ENCODE measurements around the gene GLOD5. TPM values are rescaled to one million over a fixed set of nuclear protein-coding genes. Genes with fewer than 3 reads are reported as not detected.

The GLOD5 gene
- total RNA-seq, 1 experiment from 2014 or later: not detected

DNA sequence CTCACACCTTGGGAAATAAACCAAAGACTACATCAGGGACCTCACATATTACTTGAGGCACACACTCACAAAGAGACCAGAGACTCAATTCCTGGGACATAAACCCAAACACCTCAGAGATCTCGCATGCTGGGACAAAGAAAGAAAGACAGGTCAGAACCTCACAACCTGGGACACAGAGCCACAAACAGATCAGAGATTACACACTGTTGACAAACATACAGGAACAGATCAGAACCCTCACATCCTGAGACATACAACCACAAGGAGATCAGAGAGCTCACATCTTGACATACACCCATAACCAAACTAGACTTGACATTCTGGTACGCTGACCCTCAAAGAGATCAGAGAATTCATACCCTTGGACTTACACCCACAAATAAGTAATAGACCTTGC is 47.7 kb upstream of the GLOD5 start:
- in situ Hi-C loops (cut with HindIII; ENCODE audit: low pct_unique_long_range_greater_than_20kb, low sequenced_read_pairs): no loop called here
- Histone ChIP-seq H3K4me3 (ENCODE audit: low read depth in 2 of 2, low read length in 2 of 2) (no peak overlapping the region), H3K36me3 (ENCODE audit: control insufficient read depth, insufficient read depth, low read length) (no peaks in the 10 kb centered on the region), H3K4me1 (ENCODE audit: control insufficient read depth, insufficient read depth, low read length) (no peaks in the 10 kb centered on the region), H3K9me3 (ENCODE audit: control insufficient read depth, insufficient read depth, low read depth, low read length) (no peaks in the 10 kb centered on the region), H3K27ac (ENCODE audit: low read length) (no peak overlapping the region), H3K27me3 (ENCODE audit: control insufficient read depth, insufficient read depth, low read length) (no peaks in the 10 kb centered on the region)
- intact Hi-C loops (cut with micrococcal nuclease; ENCODE audit: unreplicated experiment): no loop called here
- ChIA-PET POLR2A (no interaction called here), CTCF (no interaction called here)
- ATAC-seq: no peak
- no peak for DNase-seq (ENCODE audit: low read depth, low spot score)
- no TSS peak for BruUV-seq (replicated peaks)
- TF ChIP-seq POLR2AphosphoS5 (IDR thresholded peaks at IDR 0.05; ENCODE audit: low read depth, low read length) (no peak), SIN3A (IDR thresholded peaks at IDR 0.05; ENCODE audit: borderline replicate concordance, insufficient read depth, low read depth, low read length) (no peak), TCF7L2 (IDR thresholded peaks at IDR 0.05; ENCODE audit: low read depth, low read length) (no peak)
- TF ChIP-seq, protein P1, sequence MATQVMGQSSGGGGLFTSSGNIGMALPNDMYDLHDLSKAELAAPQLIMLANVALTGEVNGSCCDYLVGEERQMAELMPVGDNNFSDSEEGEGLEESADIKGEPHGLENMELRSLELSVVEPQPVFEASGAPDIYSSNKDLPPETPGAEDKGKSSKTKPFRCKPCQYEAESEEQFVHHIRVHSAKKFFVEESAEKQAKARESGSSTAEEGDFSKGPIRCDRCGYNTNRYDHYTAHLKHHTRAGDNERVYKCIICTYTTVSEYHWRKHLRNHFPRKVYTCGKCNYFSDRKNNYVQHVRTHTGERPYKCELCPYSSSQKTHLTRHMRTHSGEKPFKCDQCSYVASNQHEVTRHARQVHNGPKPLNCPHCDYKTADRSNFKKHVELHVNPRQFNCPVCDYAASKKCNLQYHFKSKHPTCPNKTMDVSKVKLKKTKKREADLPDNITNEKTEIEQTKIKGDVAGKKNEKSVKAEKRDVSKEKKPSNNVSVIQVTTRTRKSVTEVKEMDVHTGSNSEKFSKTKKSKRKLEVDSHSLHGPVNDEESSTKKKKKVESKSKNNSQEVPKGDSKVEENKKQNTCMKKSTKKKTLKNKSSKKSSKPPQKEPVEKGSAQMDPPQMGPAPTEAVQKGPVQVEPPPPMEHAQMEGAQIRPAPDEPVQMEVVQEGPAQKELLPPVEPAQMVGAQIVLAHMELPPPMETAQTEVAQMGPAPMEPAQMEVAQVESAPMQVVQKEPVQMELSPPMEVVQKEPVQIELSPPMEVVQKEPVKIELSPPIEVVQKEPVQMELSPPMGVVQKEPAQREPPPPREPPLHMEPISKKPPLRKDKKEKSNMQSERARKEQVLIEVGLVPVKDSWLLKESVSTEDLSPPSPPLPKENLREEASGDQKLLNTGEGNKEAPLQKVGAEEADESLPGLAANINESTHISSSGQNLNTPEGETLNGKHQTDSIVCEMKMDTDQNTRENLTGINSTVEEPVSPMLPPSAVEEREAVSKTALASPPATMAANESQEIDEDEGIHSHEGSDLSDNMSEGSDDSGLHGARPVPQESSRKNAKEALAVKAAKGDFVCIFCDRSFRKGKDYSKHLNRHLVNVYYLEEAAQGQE (IDR thresholded peaks at IDR 0.05; ENCODE audit: insufficient read depth in 1 of 2, low read depth in 2 of 2, low read length in 1 of 2): no peak
- TF ChIP-seq, protein P2, sequence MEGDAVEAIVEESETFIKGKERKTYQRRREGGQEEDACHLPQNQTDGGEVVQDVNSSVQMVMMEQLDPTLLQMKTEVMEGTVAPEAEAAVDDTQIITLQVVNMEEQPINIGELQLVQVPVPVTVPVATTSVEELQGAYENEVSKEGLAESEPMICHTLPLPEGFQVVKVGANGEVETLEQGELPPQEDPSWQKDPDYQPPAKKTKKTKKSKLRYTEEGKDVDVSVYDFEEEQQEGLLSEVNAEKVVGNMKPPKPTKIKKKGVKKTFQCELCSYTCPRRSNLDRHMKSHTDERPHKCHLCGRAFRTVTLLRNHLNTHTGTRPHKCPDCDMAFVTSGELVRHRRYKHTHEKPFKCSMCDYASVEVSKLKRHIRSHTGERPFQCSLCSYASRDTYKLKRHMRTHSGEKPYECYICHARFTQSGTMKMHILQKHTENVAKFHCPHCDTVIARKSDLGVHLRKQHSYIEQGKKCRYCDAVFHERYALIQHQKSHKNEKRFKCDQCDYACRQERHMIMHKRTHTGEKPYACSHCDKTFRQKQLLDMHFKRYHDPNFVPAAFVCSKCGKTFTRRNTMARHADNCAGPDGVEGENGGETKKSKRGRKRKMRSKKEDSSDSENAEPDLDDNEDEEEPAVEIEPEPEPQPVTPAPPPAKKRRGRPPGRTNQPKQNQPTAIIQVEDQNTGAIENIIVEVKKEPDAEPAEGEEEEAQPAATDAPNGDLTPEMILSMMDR (IDR thresholded peaks at IDR 0.05): no peak

DNA sequence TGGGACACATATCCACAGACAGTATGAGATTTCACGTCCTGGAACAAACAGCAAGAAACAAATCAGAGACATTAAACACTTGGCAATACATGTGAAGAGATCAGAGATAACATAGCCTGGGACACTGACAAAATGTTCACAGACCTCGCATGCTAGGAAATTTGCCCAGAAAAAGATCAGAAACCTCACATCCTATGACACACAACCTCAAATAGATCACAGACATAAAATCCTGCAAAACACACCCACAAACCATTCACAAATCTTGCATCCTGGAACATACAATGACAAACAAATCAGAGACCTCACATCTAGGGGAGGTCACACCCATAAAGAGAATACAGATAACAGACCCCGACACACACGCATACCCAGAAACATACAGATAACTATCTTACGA is 47.0 kb upstream of the GLOD5 start:
- no peak overlapping the region for H3K4me3 ChIP-seq (ENCODE audit: low read depth in 2 of 2, low read length in 2 of 2)
- POLR2A ChIA-PET: no interaction called here
- intact Hi-C loops (cut with micrococcal nuclease; ENCODE audit: unreplicated experiment): no loop called here
- CTCF ChIA-PET: no interaction called here
- H3K36me3 ChIP-seq (ENCODE audit: control insufficient read depth, insufficient read depth, low read length): no peaks in the 10 kb centered on the region
- no peaks in the 10 kb centered on the region for H3K9me3 ChIP-seq (ENCODE audit: control insufficient read depth, insufficient read depth, low read depth, low read length)
- no peak overlapping the region for H3K27ac ChIP-seq (ENCODE audit: low read length)
- H3K27me3 ChIP-seq (ENCODE audit: control insufficient read depth, insufficient read depth, low read length): no peaks in the 10 kb centered on the region
- TF ChIP-seq, protein P2 (IDR thresholded peaks at IDR 0.05): no peak
- TF ChIP-seq POLR2AphosphoS5 (IDR thresholded peaks at IDR 0.05; ENCODE audit: low read depth, low read length) (no peak), TCF7L2 (IDR thresholded peaks at IDR 0.05; ENCODE audit: low read depth, low read length) (no peak), SIN3A (IDR thresholded peaks at IDR 0.05; ENCODE audit: borderline replicate concordance, insufficient read depth, low read depth, low read length) (no peak)
- TF ChIP-seq, protein P1 (IDR thresholded peaks at IDR 0.05; ENCODE audit: insufficient read depth in 1 of 2, low read depth in 2 of 2, low read length in 1 of 2): no peak
- ATAC-seq: no peak
- in situ Hi-C loops (cut with HindIII; ENCODE audit: low pct_unique_long_range_greater_than_20kb, low sequenced_read_pairs): no loop called here
- H3K4me1 ChIP-seq (ENCODE audit: control insufficient read depth, insufficient read depth, low read length): no peaks in the 10 kb centered on the region
- BruUV-seq (replicated peaks): no TSS peak
- no peak for DNase-seq (ENCODE audit: low read depth, low spot score)

Data from Panc1 (cell line).